ENCODE results near the gene BCL7C. TPM values are rescaled to one million over a fixed set of nuclear protein-coding genes. Genes with fewer than 3 reads are reported as not detected.

BCL7C gene
- total and polyA plus RNA-seq, 3 donors from 2014 or later: 40.2 to 57.4 (median 49.6) TPM

DNA sequence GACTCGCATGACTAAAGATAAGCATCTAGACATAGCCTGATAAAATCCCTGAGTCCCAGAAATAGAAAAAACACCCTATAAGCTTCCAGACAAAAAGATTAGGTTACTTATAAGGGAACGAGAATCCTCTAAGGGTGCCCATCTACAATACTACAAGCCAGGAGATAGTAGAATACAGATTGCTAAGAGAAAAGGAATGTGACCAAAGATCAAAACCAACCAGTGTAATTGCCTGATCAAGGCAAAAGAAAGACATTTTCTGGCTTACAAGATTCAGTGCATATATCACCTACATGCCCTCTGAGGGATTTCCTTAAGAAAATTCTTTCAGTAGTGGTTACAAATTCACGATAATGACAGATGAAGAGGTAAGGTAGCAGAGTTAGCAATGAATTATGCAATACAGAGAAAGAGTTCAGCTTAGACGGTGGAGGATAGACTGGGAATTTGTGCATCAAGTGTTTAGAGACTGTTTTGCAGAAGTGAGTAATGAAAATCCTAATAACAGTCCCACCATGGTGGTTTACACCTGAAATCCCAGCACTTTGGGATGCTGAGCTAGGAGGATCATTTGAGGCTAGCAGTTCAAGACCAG is 35.0 kb downstream of the BCL7C start:
- intact Hi-C loops (cut with DNase I; ENCODE audit: low total_unique reads): no loop called here
- no peak overlapping the region for H3K27ac ChIP-seq
- H3K27me3 ChIP-seq: no peaks in the 10 kb centered on the region
- DNase-seq: no peak
- 88% methylated on average over 4 of the region's 4 CpGs for WGBS, 2 donors
- no peaks in the 10 kb centered on the region for H3K36me3 ChIP-seq (ENCODE audit: low read depth, missing control alignments)
- TF ChIP-seq POLR2A (IDR thresholded peaks at IDR 0.05) (no peak), CTCF (IDR thresholded peaks at IDR 0.05) (no peak)
- H3K4me1 ChIP-seq: no peaks in the 10 kb centered on the region
- no peaks in the 10 kb centered on the region for H3K9me3 ChIP-seq
- H3K4me3 ChIP-seq: no peak overlapping the region

DNA sequence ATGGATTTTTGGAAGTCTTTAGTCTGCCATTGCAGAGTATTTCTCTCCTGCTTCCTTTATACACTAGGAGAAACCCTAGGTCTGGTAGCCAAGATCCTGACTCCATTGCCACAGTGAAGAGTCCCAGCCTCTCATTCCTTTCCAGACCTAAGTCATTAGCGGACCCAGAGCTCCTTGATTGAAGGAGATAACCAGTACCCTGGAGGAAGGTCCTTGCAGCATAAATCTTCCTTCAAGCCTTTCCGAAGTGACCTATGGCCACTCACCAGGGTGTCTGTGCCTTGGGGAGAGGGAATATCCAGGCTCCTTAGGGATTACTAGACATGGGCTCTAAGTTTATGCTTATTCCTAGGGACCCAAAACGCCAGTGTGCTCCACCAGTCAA is 35.8 kb downstream of the BCL7C start:
- no peak overlapping the region for H3K27ac ChIP-seq
- WGBS, 2 donors: 83 to 88% methylated on average over 3 of the region's 3 CpGs
- no peaks in the 10 kb centered on the region for H3K36me3 ChIP-seq (ENCODE audit: low read depth, missing control alignments)
- H3K4me1 ChIP-seq: no peaks in the 10 kb centered on the region
- TF ChIP-seq POLR2A (IDR thresholded peaks at IDR 0.05) (no peak), CTCF (IDR thresholded peaks at IDR 0.05) (no peak)
- H3K27me3 ChIP-seq: no peaks in the 10 kb centered on the region
- no peak for DNase-seq
- intact Hi-C loops (cut with DNase I; ENCODE audit: low total_unique reads): no loop called here
- H3K4me3 ChIP-seq: no peak overlapping the region
- H3K9me3 ChIP-seq: no peaks in the 10 kb centered on the region

- Histone ChIP-seq H3K27ac (no peak overlapping the region), H3K27me3 (no peaks in the 10 kb centered on the region), H3K9me3 (no peaks in the 10 kb centered on the region), H3K4me3 (no peak overlapping the region), H3K36me3 (ENCODE audit: low read depth, missing control alignments) (no peaks in the 10 kb centered on the region), H3K4me1 (no peaks in the 10 kb centered on the region)
- intact Hi-C loops (cut with DNase I; ENCODE audit: low total_unique reads): no loop called here
- no peak for DNase-seq
- TF ChIP-seq CTCF (IDR thresholded peaks at IDR 0.05): no peak
- 99 to 100% methylated on average over 2 of the region's 2 CpGs for WGBS, 2 donors
These were observed 40.1 kb downstream of the BCL7C start for GRCh38 chr16:30853758-30854157.

- no peak overlapping the region for H3K4me3 ChIP-seq
- 61 to 64% methylated on average over 1 of the region's 1 CpG for WGBS, 2 donors
- peaks cover 2% of the 10 kb centered on the region for H3K4me1 ChIP-seq
- no peak for TF ChIP-seq CTCF (IDR thresholded peaks at IDR 0.05)
- TF ChIP-seq POLR2A (IDR thresholded peaks at IDR 0.05): no peak
- no peaks in the 10 kb centered on the region for H3K36me3 ChIP-seq (ENCODE audit: low read depth, missing control alignments)
- no peak for DNase-seq
- no peaks in the 10 kb centered on the region for H3K27me3 ChIP-seq
- no peaks in the 10 kb centered on the region for H3K9me3 ChIP-seq
- H3K27ac ChIP-seq: no peak overlapping the region
- intact Hi-C loops (cut with DNase I; ENCODE audit: low total_unique reads): no loop called here
These were observed 43.6 kb downstream of the BCL7C start for GRCh38 chr16:30850246-30850645.

Measured in testis (tissue), 3 donors.